CD4-positive, alpha-beta T cell (primary cell): ENCODE data around the gene MYOCD. TPM values are rescaled to one million over a fixed set of nuclear protein-coding genes. Genes with fewer than 3 reads are reported as not detected.

ENCODE experiments used
- ATAC-seq: fragments of 200-7000 bp; cut with Tn5 transposase; one replicate; pipeline ENCODE4 v1.10.0; 2022; ENCODE audit warnings: mild to moderate bottlenecking; ENCODE audit not compliant: poor library complexity
- CTCF ChIA-PET: fragments of 350-600 bp; sonication (Branson Sonifier 250); formaldehyde crosslinking; loops from one replicate; lab custom pipeline; 2021; ENCODE audit warnings: antibody characterized with exemption, inconsistent platforms; lab: Charles Lee
- POLR2A ChIA-PET: fragments of 350-600 bp; sonication (Branson Sonifier 250); formaldehyde crosslinking; loops from one replicate; lab custom pipeline; 2021; ENCODE audit warnings: antibody characterized with exemption, inconsistent platforms; lab: Charles Lee
- DNase-seq, 14 experiments: peaks; one replicate each; pipeline ENCODE4 v3.0.0-alpha.2; 2013 to 2020; ENCODE audit warnings: mixed read lengths in 2 of 14
- H3K27ac ChIP-seq, 2 donors: one replicate each; pipeline versions ENCODE4 v1.5.1 to v1.7.0; 2013; ENCODE audit warnings: low read length in 2 of 2, low read depth in 1 of 2, mild to moderate bottlenecking in 1 of 2
- H3K27me3 ChIP-seq, 2 experiments: 1 replicate in 1 of 2; 2 replicates in 1 of 2; pipeline versions ENCODE4 v1.6.1 to v1.7.0; 2013; ENCODE audit warnings: low read length in 2 of 2, control low read depth in 1 of 2, mild to moderate bottlenecking in 1 of 2, moderate library complexity in 1 of 2; ENCODE audit not compliant: insufficient read depth in 2 of 2, control insufficient read depth in 1 of 2
- H3K36me3 ChIP-seq: one replicate; pipeline ENCODE4 v1.6.1; 2013; ENCODE audit warnings: low read length, control low read depth; ENCODE audit not compliant: insufficient read depth
- H3K4me1 ChIP-seq: one replicate; pipeline ENCODE4 v1.6.1; 2013; ENCODE audit warnings: low read length, control low read depth; ENCODE audit not compliant: insufficient read depth
- H3K4me3 ChIP-seq: one replicate; pipeline ENCODE4 v1.5.1; 2013; ENCODE audit warnings: mild to moderate bottlenecking, low read length, moderate library complexity
- H3K9me3 ChIP-seq, 2 experiments: 1 replicate in 1 of 2; 2 replicates in 1 of 2; pipeline versions ENCODE4 v1.6.1 to v1.7.0; 2013; ENCODE audit warnings: low read length in 2 of 2, mild to moderate bottlenecking in 2 of 2, control low read depth in 1 of 2, moderate library complexity in 1 of 2; ENCODE audit not compliant: control insufficient read depth in 1 of 2, insufficient read depth in 1 of 2
- H3K27ac Mint-ChIP-seq: one replicate; pipeline ENCODE4 v1.8.0; 2020; ENCODE audit warnings: mixed read lengths
- H3K27me3 Mint-ChIP-seq: one replicate; pipeline ENCODE4 v1.8.0; 2021; ENCODE audit warnings: mixed read lengths
- H3K36me3 Mint-ChIP-seq: one replicate; pipeline ENCODE4 v1.8.0; 2021; ENCODE audit warnings: low read depth, mixed read lengths
- H3K4me1 Mint-ChIP-seq: one replicate; pipeline ENCODE4 v1.8.0; 2021; ENCODE audit warnings: low read depth, mixed read lengths
- H3K4me3 Mint-ChIP-seq: one replicate; pipeline ENCODE4 v1.8.0; 2020; ENCODE audit warnings: mild to moderate bottlenecking, mixed read lengths
- H3K9me3 Mint-ChIP-seq: one replicate; pipeline ENCODE4 v1.8.0; 2020; ENCODE audit warnings: mixed read lengths
- CTCF ChIP-seq: fragments of 200-600 bp; IDR thresholded peaks from one replicate; pipeline ENCODE4 v1.8.0; 2022; ENCODE audit warnings: antibody characterized with exemption, mild to moderate bottlenecking
- intact Hi-C, 2 experiments: fragments of 100-400 bp; cut with DNase I in 1 of 2; cut with micrococcal nuclease in 1 of 2; formaldehyde crosslinking; loops; one replicate each; pipeline versions ENCODE4 v1.15.1 to v1.9.0; 2023 to 2025; cut with DNase I, micrococcal nuclease
- total RNA-seq, 174 experiments: library from RNA in 2 of 174; stranded (reverse) in 2 of 174; gene quantifications; one replicate each; pipeline ENCODE4 v1.2.3 and lab custom pipeline; 2021 to 2026

MYOCD gene
- total RNA-seq, 2 experiments from 2014 or later = not detected

GRCh38 chr17:12664252-12664651, 1.4 kb upstream of the MYOCD start:
- Histone ChIP-seq H3K36me3 (no peaks in the 10 kb centered on the region), H3K4me3 (no peak overlapping the region), H3K27ac (no peak overlapping the region), H3K27me3 (peaks cover 33 to 35% of the 10 kb centered on the region in 2 experiments), H3K4me1 (no peaks in the 10 kb centered on the region), H3K9me3 (peaks cover 0 to 13% of the 10 kb centered on the region in 2 experiments)
- intact Hi-C loops = no loop called here
- TF ChIP-seq CTCF = no peak
- Mint-ChIP-seq H3K36me3 (no peaks in the 10 kb centered on the region), H3K9me3 (peaks cover 4% of the 10 kb centered on the region), H3K27ac (no peak overlapping the region), H3K27me3 (peaks cover 59% of the 10 kb centered on the region), H3K4me3 (no peak overlapping the region), H3K4me1 (no peaks in the 10 kb centered on the region)
- ChIA-PET CTCF (no interaction called here), POLR2A (no interaction called here)
- DNase-seq (no peak), ATAC-seq (no peak)

- Histone ChIP-seq H3K4me1 (no peaks in the 10 kb centered on the region), H3K27me3 (peaks cover 33 to 35% of the 10 kb centered on the region in 2 experiments), H3K9me3 (peaks cover 0 to 13% of the 10 kb centered on the region in 2 experiments), H3K27ac (no peak overlapping the region), H3K4me3 (no peak overlapping the region), H3K36me3 (no peaks in the 10 kb centered on the region)
- Mint-ChIP-seq H3K27me3 (peaks cover 59% of the 10 kb centered on the region), H3K4me3 (no peak overlapping the region), H3K36me3 (no peaks in the 10 kb centered on the region), H3K9me3 (peaks cover 4% of the 10 kb centered on the region), H3K4me1 (no peaks in the 10 kb centered on the region), H3K27ac (no peak overlapping the region)
- ChIA-PET POLR2A (no interaction called here), CTCF (no interaction called here)
- no peak for DNase-seq
- no peak for ATAC-seq
- intact Hi-C loops = no loop called here
- TF ChIP-seq CTCF = no peak
Observed at GRCh38 chr17:12664894-12665262, 812 bp upstream of the MYOCD start.

- peaks cover 4% of the 10 kb centered on the region for H3K9me3 Mint-ChIP-seq
- no peak overlapping the region for H3K27ac ChIP-seq
- no peak overlapping the region for H3K27ac Mint-ChIP-seq
- no peaks in the 10 kb centered on the region for H3K36me3 ChIP-seq
- no peaks in the 10 kb centered on the region for H3K4me1 Mint-ChIP-seq
- DNase-seq = no peak
- H3K27me3 Mint-ChIP-seq = peaks cover 59% of the 10 kb centered on the region
- ChIA-PET POLR2A (no interaction called here), CTCF (no interaction called here)
- no peak for ATAC-seq
- H3K4me3 Mint-ChIP-seq = no peak overlapping the region
- no peaks in the 10 kb centered on the region for H3K4me1 ChIP-seq
- no peaks in the 10 kb centered on the region for H3K36me3 Mint-ChIP-seq
- H3K4me3 ChIP-seq = no peak overlapping the region
- H3K9me3 ChIP-seq = peaks cover 0 to 13% of the 10 kb centered on the region in 2 experiments
- H3K27me3 ChIP-seq = peaks cover 33 to 35% of the 10 kb centered on the region in 2 experiments
- intact Hi-C loops = no loop called here
- no peak for TF ChIP-seq CTCF
Observed at GRCh38 chr17:12666718-12667117, 1.0 kb downstream of the MYOCD start.
